Spleen (tissue), 7 donors: ENCODE results near the gene SLC47A2.

Source experiments
- POLR2A ChIP-seq, 3 donors: fragments of 450-650 bp; IDR thresholded peaks; one replicate each; pipeline ENCODE4 v1.5.1; 2017; ENCODE audit warnings: antibody characterized with exemption in 3 of 3, mild to moderate bottlenecking in 1 of 3
- POLR2AphosphoS5 ChIP-seq, 3 donors: sonication (generic); formaldehyde crosslinking; IDR thresholded peaks; one replicate each; pipeline ENCODE4 v1.5.1; 2017; ENCODE audit warnings: antibody characterized with exemption in 3 of 3
- TF ChIP-seq, protein P1 (sequence below), 11 experiments: fragments of 200-600 bp in 7 of 11; fragments of 450-650 bp in 4 of 11; sonication (generic) in 4 of 11; IDR thresholded peaks in 8 of 11; conservative IDR thresholded peaks in 3 of 11; 1 replicate in 7 of 11; 2 replicates in 4 of 11; pipeline versions ENCODE4 v1.4.0 to v1.8.0; 2016 to 2021; ENCODE audit warnings: antibody characterized with exemption in 11 of 11, inconsistent platforms in 4 of 11, mild to moderate bottlenecking in 1 of 11
- donor health status: DM: no; HTN: no; CAD: no; lungs with moderate emphysema.
- donor health status: DM: no; HTN: no; CAD: no.
- donor health status: DM: no; HTN: no; CAD: no.

DNA sequence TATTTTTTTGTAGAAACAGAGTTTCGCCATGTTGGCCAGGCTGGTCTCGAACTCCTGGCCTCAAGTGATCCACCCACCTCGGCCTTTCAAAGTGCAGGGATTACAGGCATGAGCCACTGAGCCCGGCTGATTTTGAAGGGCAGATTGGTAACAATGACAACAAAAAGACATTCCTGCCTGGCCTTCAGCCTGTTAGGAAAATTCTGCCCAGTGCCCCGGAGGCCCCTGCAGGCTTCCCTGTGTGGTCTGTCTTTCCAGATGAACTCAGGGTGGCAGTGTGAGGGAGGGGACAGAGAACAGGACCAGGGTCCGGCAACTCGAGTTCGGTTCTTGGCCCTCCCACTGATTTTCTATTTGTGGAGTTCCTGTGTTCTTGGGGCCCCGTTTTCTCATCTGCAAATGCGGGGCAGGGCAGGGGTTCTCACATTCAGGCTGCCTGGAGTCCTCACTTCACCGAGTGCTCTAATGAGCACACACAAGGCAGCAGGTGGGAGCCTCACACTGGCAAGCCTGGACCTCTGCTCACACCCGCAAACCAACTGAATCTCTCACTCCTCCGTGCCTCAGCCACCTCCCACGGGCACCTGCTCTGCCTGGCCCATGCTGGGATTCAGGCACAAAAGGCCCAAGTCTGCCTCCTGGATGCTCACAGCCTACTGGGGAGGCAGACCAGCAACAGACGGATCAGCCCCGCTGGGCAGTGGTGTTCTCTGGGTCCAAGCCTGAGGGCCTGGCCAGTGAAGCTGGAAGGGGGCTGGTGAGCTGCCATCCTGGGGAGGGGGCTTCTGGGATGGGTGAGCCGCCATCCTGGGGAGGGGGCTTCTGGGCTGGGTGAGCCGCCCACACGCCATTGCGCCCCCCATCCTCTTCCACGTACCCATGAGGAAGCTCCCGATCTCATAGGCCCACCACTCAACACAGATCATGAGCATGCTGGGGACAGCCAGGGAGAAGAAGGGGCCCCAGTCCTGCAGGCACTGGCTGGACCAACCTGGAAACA, 10.3 kb downstream of the SLC47A2 start:
- TF ChIP-seq POLR2AphosphoS5 (IDR thresholded peaks at IDR 0.05): no peak
- TF ChIP-seq, protein P1, sequence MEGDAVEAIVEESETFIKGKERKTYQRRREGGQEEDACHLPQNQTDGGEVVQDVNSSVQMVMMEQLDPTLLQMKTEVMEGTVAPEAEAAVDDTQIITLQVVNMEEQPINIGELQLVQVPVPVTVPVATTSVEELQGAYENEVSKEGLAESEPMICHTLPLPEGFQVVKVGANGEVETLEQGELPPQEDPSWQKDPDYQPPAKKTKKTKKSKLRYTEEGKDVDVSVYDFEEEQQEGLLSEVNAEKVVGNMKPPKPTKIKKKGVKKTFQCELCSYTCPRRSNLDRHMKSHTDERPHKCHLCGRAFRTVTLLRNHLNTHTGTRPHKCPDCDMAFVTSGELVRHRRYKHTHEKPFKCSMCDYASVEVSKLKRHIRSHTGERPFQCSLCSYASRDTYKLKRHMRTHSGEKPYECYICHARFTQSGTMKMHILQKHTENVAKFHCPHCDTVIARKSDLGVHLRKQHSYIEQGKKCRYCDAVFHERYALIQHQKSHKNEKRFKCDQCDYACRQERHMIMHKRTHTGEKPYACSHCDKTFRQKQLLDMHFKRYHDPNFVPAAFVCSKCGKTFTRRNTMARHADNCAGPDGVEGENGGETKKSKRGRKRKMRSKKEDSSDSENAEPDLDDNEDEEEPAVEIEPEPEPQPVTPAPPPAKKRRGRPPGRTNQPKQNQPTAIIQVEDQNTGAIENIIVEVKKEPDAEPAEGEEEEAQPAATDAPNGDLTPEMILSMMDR (IDR thresholded peaks at IDR 0.05 in 8 of 11, conservative IDR thresholded peaks at IDR 0.05 in 3 of 11): no peak
- TF ChIP-seq POLR2A (IDR thresholded peaks at IDR 0.05): no peak
